ENCODE measurements around the gene ABL2.

Gene ABL2

GRCh38 chr1:179124873-179125272, 104.6 kb downstream of the ABL2 start:
- Histone ChIP-seq H3F3A (ENCODE audit: control insufficient read depth, insufficient read depth) (no peaks in the 10 kb centered on the region), H3K36me3 (ENCODE audit: control insufficient read depth, low read length) (peaks cover 11% of the 10 kb centered on the region), H3K9me3 (ENCODE audit: control insufficient read depth, insufficient read depth, low read length) (no peaks in the 10 kb centered on the region), H3K27ac (ENCODE audit: low read depth, low read length) (no peak overlapping the region), H4K20me1 (ENCODE audit: control insufficient read depth, insufficient read depth, low read depth, low read length) (no peaks in the 10 kb centered on the region), H3K27me3 (ENCODE audit: control insufficient read depth, low read length) (no peaks in the 10 kb centered on the region), H3K4me1 (ENCODE audit: control insufficient read depth, low read length) (peaks cover 17% of the 10 kb centered on the region), H3K4me2 (ENCODE audit: low read length) (no peak overlapping the region), H3K4me3 (ENCODE audit: low read length) (no peak overlapping the region), H3K79me2 (ENCODE audit: control insufficient read depth, low read length) (no peaks in the 10 kb centered on the region), H3K9me2 (replicated peaks; ENCODE audit: control insufficient read depth, low read length) (no peaks in the 10 kb centered on the region)
- TF ChIP-seq CTCF (IDR thresholded peaks at IDR 0.05; ENCODE audit: low read depth, low read length, poor library complexity, severe bottlenecking) (no peak), EZH2phosphoT487 (IDR thresholded peaks at IDR 0.05; ENCODE audit: borderline replicate concordance, low read length) (no peak)

DNA sequence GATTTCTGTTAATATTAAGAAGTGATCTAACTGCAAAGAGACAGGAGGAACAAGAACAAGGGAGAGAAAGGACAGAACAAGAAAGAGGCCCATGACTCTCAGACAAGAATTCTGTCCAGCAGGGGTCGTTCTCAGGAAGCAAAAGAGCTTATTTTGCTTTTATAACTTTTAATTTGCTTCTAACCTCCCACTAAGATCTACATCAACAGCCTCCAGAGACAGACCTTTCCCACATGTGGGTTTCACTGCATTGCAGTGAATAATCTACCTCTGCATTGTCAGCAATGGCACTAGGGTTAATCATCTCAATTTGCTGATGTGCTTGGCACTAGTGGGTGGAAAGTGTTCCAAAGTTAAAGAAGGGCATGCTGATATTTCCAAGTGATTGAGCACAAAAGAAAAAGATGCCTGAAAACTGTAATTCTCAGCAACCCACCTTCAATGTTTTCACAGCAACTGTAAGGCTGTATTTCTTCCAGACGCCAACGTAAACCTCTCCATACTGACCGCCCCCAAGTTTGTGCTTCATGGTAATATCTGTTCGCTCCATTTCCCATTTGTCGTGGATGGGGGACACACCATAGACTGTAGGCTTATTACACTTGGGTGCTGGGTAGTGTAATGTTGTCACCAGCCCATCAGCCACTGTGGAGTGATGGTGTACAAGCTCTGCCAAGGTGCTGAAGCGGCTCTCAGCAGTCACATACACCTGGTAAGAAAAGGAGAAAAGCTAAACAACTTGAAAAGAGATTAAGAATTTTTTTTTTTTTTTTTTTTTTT, 108.1 kb downstream of the ABL2 start:
- Histone ChIP-seq H3K4me3 (ENCODE audit: low read length) (no peak overlapping the region), H3K4me2 (ENCODE audit: low read length) (no peak overlapping the region), H3K36me3 (ENCODE audit: control insufficient read depth, low read length) (peaks cover 27% of the 10 kb centered on the region), H3K27ac (ENCODE audit: low read depth, low read length) (no peak overlapping the region), H3K4me1 (ENCODE audit: control insufficient read depth, low read length) (0 out of 2 replicates have a peak, but pooled peaks cover 5% of the 10 kb centered on the region), H4K20me1 (ENCODE audit: control insufficient read depth, insufficient read depth, low read depth, low read length) (no peaks in the 10 kb centered on the region), H3F3A (ENCODE audit: control insufficient read depth, insufficient read depth) (no peaks in the 10 kb centered on the region), H3K27me3 (ENCODE audit: control insufficient read depth, low read length) (no peaks in the 10 kb centered on the region), H3K79me2 (ENCODE audit: control insufficient read depth, low read length) (no peaks in the 10 kb centered on the region), H3K9me3 (ENCODE audit: control insufficient read depth, insufficient read depth, low read length) (no peaks in the 10 kb centered on the region), H3K9me2 (replicated peaks; ENCODE audit: control insufficient read depth, low read length) (no peaks in the 10 kb centered on the region)
- no peak for TF ChIP-seq EZH2phosphoT487 (IDR thresholded peaks at IDR 0.05; ENCODE audit: borderline replicate concordance, low read length)
- TF ChIP-seq CTCF (IDR thresholded peaks at IDR 0.05; ENCODE audit: low read depth, low read length, poor library complexity, severe bottlenecking) = peak; percentile 74

DNA sequence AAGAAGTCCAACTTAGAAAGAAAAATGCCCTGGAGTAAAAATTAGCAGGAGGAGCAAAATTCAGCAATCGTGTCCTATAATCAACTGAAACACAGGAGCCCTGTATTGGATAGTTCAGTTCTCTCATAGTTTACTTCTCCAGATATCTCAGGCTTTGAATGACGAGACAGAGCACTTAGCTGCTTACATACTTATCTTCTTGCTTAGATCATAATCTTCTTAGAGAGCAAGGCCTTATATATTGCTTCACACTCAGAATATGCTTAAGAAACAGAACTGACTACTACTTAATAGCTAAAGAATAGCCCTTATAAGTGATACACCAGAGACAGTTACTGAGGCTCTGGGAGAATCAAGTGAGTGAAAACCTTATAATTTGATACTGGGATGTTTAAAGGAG, 108.7 kb downstream of the ABL2 start:
- no peak overlapping the region for H3K27ac ChIP-seq (ENCODE audit: low read depth, low read length)
- no peaks in the 10 kb centered on the region for H4K20me1 ChIP-seq (ENCODE audit: control insufficient read depth, insufficient read depth, low read depth, low read length)
- H3F3A ChIP-seq (ENCODE audit: control insufficient read depth, insufficient read depth) = no peaks in the 10 kb centered on the region
- no peaks in the 10 kb centered on the region for H3K9me3 ChIP-seq (ENCODE audit: control insufficient read depth, insufficient read depth, low read length)
- no peaks in the 10 kb centered on the region for H3K9me2 ChIP-seq (replicated peaks; ENCODE audit: control insufficient read depth, low read length)
- H3K79me2 ChIP-seq (ENCODE audit: control insufficient read depth, low read length) = no peaks in the 10 kb centered on the region
- peaks cover 7% of the 10 kb centered on the region; the same call in 1 of the 2 replicates for H3K4me1 ChIP-seq (ENCODE audit: control insufficient read depth, low read length)
- no peak overlapping the region for H3K4me3 ChIP-seq (ENCODE audit: low read length)
- TF ChIP-seq EZH2phosphoT487 (IDR thresholded peaks at IDR 0.05; ENCODE audit: borderline replicate concordance, low read length) (no peak), CTCF (IDR thresholded peaks at IDR 0.05; ENCODE audit: low read depth, low read length, poor library complexity, severe bottlenecking) (no peak)
- H3K36me3 ChIP-seq (ENCODE audit: control insufficient read depth, low read length) = peaks cover 25% of the 10 kb centered on the region
- no peaks in the 10 kb centered on the region for H3K27me3 ChIP-seq (ENCODE audit: control insufficient read depth, low read length)
- no peak overlapping the region for H3K4me2 ChIP-seq (ENCODE audit: low read length)
